Stomach (tissue), 9 donors: ENCODE data around the gene FUT6. TPM values are rescaled to one million over a fixed set of nuclear protein-coding genes. Genes with fewer than 3 reads are reported as not detected.
A peak's percentile ranks its signal among the peaks of the same experiment; 100 is the strongest.
"Not testable (repeated sequence)": the region's sequence is repeated elsewhere in the genome, so short reads cannot be mapped to it uniquely, and the experiment has no call there.

Experiments
- DNase-seq, 2 donors: peaks; one replicate each; pipeline versions ENCODE4 v3.0.0 to v3.0.0-alpha.2; 2013 to 2019
- H3K27ac ChIP-seq, 5 donors: fragments of 200-600 bp in 4 of 5; sonication (generic) in 4 of 5; one replicate each; pipeline ENCODE4 v1.5.1; 2013 to 2019; ENCODE audit warnings: mild to moderate bottlenecking in 1 of 5, moderate library complexity in 1 of 5
- H3K27me3 ChIP-seq, 3 donors: fragments of 200-600 bp; sonication (generic); one replicate each; pipeline ENCODE4 v1.5.1; 2017 to 2019; ENCODE audit warnings: mixed run types in 1 of 3
- H3K36me3 ChIP-seq, 4 donors: fragments of 200-600 bp; sonication (generic); 1 replicate in 3 of 4; 2 replicates in 1 of 4; pipeline ENCODE4 v1.5.1; 2016 to 2019
- H3K4me1 ChIP-seq, 4 donors: fragments of 200-600 bp; sonication (generic); one replicate each; pipeline ENCODE4 v1.5.1; 2016 to 2019
- H3K4me3 ChIP-seq, 4 donors: fragments of 200-600 bp; sonication (generic) in 3 of 4; one replicate each; pipeline ENCODE4 v1.5.1; 2016 to 2019; ENCODE audit warnings: mild to moderate bottlenecking in 1 of 4
- H3K9me3 ChIP-seq, 4 donors: fragments of 200-600 bp; sonication (generic); one replicate each; pipeline ENCODE4 v1.5.1; 2016 to 2019
- EP300 ChIP-seq: sonication (generic); formaldehyde crosslinking; IDR thresholded peaks from one replicate; pipeline ENCODE4 v1.6.1; 2017; ENCODE audit warnings: antibody characterized with exemption
- POLR2A ChIP-seq, 4 donors: fragments of 450-650 bp; IDR thresholded peaks; one replicate each; pipeline ENCODE4 v1.6.1; 2016; ENCODE audit warnings: antibody characterized with exemption in 4 of 4, control low read depth in 2 of 4, mild to moderate bottlenecking in 1 of 4, moderate library complexity in 1 of 4
- POLR2AphosphoS5 ChIP-seq, 3 donors: sonication (generic); formaldehyde crosslinking; IDR thresholded peaks; one replicate each; pipeline ENCODE4 v1.6.1; 2016; ENCODE audit warnings: antibody characterized with exemption in 3 of 3
- WGBS, 5 donors: extraction: QIAGEN DNeasy Blood & Tissue Kit in 3 of 5; methylation state at CpG; one replicate each; pipeline versions ENCODE4 v1.1.5 to v1.1.7; 2013 to 2018; 5-methylcytosine and 5-hydroxymethylcytosine counted together
- intact Hi-C: fragments of 100-400 bp; cut with DNase I; formaldehyde crosslinking; loops from one replicate; pipeline ENCODE4 v1.15.1; 2023; ENCODE audit warnings: low total_unique reads
- polyA plus RNA-seq, 3 donors: library from polyadenylated mRNA; stranded (reverse); fragments of 200-250 nt; gene quantifications; one replicate each; pipeline ENCODE4 v1.2.3, GENCODE V29; 2013
- total RNA-seq, 5 donors: library from RNA; depleted of rRNA; stranded (reverse); fragments of >200 nt; gene quantifications; one replicate each; pipeline versions ENCODE4 v1.1.0 to v1.2.3, GENCODE V29; 2014 to 2016
- TF ChIP-seq, protein P1 (sequence below), 7 experiments: fragments of 450-650 bp in 4 of 7; fragments of 200-600 bp in 3 of 7; sonication (generic) in 3 of 7; IDR thresholded peaks; one replicate each; pipeline ENCODE4 v1.5.1; 2016 to 2019; ENCODE audit warnings: antibody characterized with exemption in 7 of 7, control low read depth in 2 of 7, mild to moderate bottlenecking in 1 of 7
- donor health status: healthy with polysubstance abuse.
- donor health status: Bipolar disorder and iron deficiency.
- donor health status: healthy.

The FUT6 gene
- total and polyA plus RNA-seq, 8 donors: 0.18 to 105 (median 15.3) TPM; not detected in 5

GRCh38 chr19:5877427-5877826, 37.9 kb upstream of the FUT6 start:
- peaks cover 7 to 22% (median 12%) of the 10 kb centered on the region in 4 donors for H3K4me1 ChIP-seq
- WGBS, 5 donors: 78 to 94% (median 88%) methylated on average over 7 to 8 of the region's 8 CpGs
- DNase-seq: no peak
- intact Hi-C loops: no loop called here
- H3K27me3 ChIP-seq: peaks cover 0 to 61% (median 28%) of the 10 kb centered on the region in 3 donors
- H3K27ac ChIP-seq: peak overlapping the region in 1 of 5 donors; percentile 51
- H3K9me3 ChIP-seq: no peaks in the 10 kb centered on the region
- TF ChIP-seq EP300: no peak
- TF ChIP-seq, protein P1, sequence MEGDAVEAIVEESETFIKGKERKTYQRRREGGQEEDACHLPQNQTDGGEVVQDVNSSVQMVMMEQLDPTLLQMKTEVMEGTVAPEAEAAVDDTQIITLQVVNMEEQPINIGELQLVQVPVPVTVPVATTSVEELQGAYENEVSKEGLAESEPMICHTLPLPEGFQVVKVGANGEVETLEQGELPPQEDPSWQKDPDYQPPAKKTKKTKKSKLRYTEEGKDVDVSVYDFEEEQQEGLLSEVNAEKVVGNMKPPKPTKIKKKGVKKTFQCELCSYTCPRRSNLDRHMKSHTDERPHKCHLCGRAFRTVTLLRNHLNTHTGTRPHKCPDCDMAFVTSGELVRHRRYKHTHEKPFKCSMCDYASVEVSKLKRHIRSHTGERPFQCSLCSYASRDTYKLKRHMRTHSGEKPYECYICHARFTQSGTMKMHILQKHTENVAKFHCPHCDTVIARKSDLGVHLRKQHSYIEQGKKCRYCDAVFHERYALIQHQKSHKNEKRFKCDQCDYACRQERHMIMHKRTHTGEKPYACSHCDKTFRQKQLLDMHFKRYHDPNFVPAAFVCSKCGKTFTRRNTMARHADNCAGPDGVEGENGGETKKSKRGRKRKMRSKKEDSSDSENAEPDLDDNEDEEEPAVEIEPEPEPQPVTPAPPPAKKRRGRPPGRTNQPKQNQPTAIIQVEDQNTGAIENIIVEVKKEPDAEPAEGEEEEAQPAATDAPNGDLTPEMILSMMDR (IDR thresholded peaks at IDR 0.05): no peak
- TF ChIP-seq POLR2AphosphoS5 (IDR thresholded peaks at IDR 0.05): no peak
- no peak for TF ChIP-seq POLR2A (IDR thresholded peaks at IDR 0.05)
- no peak overlapping the region for H3K4me3 ChIP-seq
- H3K36me3 ChIP-seq: no peaks in the 10 kb centered on the region

DNA sequence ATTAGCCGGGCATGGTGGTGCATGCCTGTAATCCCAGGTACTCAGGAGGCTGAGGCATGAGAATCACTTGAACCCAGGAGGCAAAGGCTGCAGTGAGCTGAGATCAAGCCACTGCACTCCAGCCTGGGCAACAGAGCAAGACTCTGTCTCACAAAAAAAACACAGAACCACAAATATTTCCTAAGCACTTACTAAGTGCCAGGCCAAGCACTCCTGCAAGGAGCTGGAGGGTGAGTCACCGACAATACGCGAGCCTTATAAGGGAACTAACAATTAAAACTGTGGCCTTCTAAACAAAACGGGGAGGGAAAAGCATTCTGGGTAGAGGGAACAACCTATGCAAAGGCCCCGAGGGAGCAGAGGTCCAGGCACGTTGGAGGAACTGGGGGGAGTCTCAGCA, 35.0 kb upstream of the FUT6 start:
- H3K4me1 ChIP-seq, H3K9me3 ChIP-seq, intact Hi-C loops, H3K36me3 ChIP-seq, DNase-seq, H3K27ac ChIP-seq, H3K4me3 ChIP-seq: not testable (repeated sequence)
- peaks cover 0 to 32% (median 6%) of the 10 kb centered on the region in 3 donors for H3K27me3 ChIP-seq
- 63 to 91% (median 87%) methylated on average over 7 of the region's 7 CpGs for WGBS, 5 donors

DNA sequence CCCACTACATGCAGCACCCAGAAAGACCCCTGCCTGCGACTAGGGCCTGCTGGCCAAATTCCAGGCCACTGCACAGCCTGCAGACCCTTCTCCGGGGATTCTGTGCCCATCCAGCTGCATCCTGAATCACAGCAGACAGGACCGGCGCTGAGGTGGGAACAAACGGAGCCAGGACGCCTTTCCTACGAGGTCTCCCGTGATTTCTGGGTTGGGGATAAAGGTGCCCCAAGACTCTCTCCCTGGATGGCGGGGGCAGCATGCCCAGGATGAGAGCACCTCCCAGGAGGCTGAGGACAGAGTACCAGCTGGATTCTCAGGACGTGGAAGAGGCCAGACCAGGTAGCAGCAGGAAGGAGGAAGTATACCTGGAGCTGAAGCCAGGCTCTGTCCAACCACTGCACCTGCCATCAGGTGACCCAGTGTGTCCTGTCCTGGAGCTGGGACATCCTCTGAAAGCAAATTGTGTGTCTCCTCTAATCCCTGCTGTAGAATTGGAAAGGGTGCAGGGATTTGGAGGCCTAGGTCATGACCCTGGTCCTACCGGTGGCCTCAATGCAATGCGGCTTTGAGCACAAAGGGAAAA, 34.2 kb upstream of the FUT6 start:
- whole genome bisulfite sequencing, 5 donors: 85 to 95% (median 90%) methylated on average over 12 of the region's 12 CpGs
- Histone ChIP-seq H3K27ac (no peak overlapping the region), H3K9me3 (no peaks in the 10 kb centered on the region), H3K4me1 (no peaks in the 10 kb centered on the region), H3K27me3 (peaks cover 0 to 25% (median 5%) of the 10 kb centered on the region in 3 donors), H3K36me3 (no peaks in the 10 kb centered on the region), H3K4me3 (no peak overlapping the region)
- intact Hi-C loops: no loop called here
- no peak for DNase-seq
- no peak for TF ChIP-seq EP300
- TF ChIP-seq, protein P1 (IDR thresholded peaks at IDR 0.05): no peak
- TF ChIP-seq POLR2AphosphoS5 (IDR thresholded peaks at IDR 0.05): no peak
- TF ChIP-seq POLR2A (IDR thresholded peaks at IDR 0.05): no peak

DNA sequence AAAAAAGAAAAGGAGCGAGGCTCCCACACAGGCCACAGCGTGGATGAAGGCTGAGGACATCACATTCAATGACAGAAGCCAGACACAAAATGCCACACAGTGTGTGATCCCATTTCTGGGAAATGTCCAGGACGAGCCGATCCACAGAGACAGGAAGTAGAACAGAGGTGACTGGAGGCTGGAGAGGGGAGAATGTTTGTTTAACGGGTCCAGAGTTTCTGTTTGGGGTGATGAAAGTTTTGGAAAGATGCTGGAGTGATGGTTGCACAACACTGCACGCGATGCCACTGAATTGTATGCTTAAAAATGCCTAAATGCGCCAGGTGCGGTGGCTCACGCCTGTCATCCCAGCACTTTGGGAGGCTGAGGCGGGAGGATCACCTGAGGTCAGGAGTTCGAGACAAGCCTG, 31.5 kb upstream of the FUT6 start:
- no peak for TF ChIP-seq POLR2A (IDR thresholded peaks at IDR 0.05)
- peak in 2 of 3 donors; percentile 48 to 93 for TF ChIP-seq POLR2AphosphoS5 (IDR thresholded peaks at IDR 0.05)
- TF ChIP-seq, protein P1 (IDR thresholded peaks at IDR 0.05): no peak
- peak; percentile 73 for TF ChIP-seq EP300
- H3K4me3 ChIP-seq: no peak overlapping the region
- no peaks in the 10 kb centered on the region for H3K4me1 ChIP-seq
- no peaks in the 10 kb centered on the region for H3K36me3 ChIP-seq
- H3K9me3 ChIP-seq: no peaks in the 10 kb centered on the region
- WGBS, 5 donors: 63 to 81% (median 77%) methylated on average over 12 of the region's 12 CpGs
- intact Hi-C loops: no loop called here
- DNase-seq: no peak
- no peaks in the 10 kb centered on the region for H3K27me3 ChIP-seq
- H3K27ac ChIP-seq: peak overlapping the region in 1 of 5 donors; percentile 68
